GM19468 (cell line): ENCODE measurements around the gene TPI1.

Experiments used
- ATAC-seq: cut with Tn5 transposase; IDR thresholded peaks from one replicate; pipeline ENCODE4 v1.9.1; 2021; ENCODE audit warnings: mild to moderate bottlenecking, moderate library complexity, moderate number of reproducible peaks; ENCODE audit not compliant: unreplicated experiment; ENCODE audit errors: extremely low read depth

Gene TPI1

DNA sequence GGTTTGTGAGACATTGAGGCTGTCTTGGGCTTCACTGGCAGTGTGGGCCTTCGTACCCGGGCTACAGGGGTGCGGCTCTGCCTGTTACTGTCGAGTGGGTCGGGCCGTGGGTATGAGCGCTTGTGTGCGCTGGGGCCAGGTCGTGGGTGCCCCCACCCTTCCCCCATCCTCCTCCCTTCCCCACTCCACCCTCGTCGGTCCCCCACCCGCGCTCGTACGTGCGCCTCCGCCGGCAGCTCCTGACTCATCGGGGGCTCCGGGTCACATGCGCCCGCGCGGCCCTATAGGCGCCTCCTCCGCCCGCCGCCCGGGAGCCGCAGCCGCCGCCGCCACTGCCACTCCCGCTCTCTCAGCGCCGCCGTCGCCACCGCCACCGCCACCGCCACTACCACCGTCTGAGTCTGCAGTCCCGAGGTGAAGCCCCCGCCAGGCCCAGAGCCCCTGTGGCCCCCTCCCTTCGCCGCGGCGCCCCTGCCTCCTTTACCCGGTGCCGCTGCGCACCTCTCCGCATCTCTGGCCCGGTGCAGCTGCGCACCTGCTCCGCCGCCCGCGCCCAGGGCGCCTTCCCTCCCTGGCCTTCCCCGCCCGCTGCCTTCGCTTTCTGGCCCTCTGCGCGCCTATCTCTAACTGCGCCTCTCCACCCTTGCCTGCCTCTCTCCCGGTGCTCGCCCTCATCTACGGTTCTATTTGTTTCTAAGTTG is 47.1 kb downstream of the TPI1 start, which contains the start of gene ENO2:
ENO2 (plus strand) TSS at position 335 of the 701 bp plus-strand sequence. CDS start 1,253 bp downstream, outside the sequence.
- ATAC-seq: no peak

DNA sequence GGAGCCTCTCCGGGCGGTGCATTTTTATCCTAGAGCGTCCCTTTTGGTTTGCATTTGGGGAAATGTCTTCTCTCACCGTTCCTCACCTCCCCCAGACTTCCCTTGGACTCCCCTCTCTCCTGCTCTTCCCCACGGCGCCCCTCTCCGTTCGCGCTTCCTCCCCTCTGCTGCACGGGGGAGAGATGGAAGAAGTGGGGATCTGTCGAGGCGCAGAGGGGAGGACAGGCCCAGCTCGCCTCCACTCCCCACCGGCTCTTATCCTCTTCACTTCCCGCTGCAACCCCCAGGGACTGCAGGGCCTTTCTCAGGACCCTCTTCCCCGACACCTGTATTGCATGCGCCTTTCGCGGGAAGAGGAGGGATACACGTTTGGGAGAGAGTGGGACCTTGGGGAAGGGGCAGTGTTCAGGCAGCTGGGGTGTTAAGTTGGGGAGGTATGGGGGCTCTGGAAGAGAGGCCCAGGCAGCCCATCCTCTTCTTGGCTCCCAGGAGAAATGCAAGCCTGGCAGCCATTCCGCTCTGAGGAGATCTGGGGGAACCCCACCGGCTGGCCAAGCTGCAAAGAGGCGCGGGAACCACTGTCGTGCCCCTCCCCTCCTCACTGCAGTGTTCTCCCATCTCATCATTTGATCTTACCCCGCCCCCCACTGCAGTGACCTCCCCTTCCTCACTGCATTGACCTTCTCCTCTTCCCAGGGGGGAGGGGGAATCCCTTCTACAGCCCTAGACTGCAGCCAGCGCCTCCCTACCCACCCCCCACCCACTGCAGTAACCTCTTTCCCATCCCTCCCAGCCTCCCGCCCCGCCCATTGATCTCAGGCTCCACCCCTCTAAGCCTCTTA is 47.8 kb downstream of the TPI1 start:
- no peak for ATAC-seq

DNA sequence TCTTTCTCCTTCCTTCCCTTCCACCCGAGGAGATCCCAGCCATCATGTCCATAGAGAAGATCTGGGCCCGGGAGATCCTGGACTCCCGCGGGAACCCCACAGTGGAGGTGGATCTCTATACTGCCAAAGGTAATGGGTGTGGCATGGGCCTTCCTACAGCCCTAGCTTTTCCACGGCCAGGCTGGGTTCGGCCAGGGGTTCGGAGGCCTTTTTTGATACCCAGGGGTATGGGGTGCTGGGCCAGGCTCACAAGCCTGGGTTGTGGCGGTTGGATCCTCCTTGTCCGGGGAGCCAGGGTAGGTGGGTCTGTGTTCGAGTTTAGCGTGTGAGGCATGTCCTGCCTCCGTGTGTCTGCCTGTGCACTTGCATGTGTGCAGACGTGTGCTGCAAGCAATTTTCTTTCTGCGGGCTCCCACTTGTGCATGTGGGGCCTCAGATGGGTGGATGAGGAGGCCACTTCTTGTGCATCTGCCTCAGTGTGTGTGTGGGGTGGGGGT is 48.5 kb downstream of the TPI1 start:
- ATAC-seq: no peak

DNA sequence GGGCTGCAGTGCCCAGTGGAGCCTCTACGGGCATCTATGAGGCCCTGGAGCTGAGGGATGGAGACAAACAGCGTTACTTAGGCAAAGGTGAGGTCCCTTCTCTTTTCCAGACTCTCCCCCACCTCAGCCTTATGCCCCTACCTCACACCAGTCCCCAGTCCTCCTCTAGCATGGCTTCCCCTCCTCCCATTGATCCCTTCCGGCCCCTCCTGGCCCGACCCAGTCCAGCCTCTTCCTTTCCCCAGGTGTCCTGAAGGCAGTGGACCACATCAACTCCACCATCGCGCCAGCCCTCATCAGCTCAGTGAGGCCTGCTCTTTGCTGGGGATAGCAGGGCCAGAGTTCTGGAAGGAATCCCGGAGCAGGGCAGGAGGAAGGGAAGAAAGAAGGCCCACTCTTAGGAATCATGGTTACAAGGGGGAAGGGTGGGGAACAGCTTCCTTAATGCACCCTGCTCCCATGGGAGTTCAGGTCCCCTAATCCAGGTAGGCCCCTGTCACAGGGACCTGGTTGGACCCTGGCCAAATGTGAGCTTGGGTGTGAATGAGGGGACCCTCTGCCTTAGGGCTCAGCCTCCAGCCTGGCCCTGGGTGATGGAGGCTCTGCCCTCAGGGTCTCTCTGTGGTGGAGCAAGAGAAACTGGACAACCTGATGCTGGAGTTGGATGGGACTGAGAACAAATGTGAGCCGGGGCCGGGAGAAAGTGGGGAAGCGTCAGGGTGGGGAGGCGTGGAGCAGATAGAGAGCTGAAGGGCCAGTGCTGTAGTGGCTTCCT is 49.3 kb downstream of the TPI1 start:
- no peak for ATAC-seq

DNA sequence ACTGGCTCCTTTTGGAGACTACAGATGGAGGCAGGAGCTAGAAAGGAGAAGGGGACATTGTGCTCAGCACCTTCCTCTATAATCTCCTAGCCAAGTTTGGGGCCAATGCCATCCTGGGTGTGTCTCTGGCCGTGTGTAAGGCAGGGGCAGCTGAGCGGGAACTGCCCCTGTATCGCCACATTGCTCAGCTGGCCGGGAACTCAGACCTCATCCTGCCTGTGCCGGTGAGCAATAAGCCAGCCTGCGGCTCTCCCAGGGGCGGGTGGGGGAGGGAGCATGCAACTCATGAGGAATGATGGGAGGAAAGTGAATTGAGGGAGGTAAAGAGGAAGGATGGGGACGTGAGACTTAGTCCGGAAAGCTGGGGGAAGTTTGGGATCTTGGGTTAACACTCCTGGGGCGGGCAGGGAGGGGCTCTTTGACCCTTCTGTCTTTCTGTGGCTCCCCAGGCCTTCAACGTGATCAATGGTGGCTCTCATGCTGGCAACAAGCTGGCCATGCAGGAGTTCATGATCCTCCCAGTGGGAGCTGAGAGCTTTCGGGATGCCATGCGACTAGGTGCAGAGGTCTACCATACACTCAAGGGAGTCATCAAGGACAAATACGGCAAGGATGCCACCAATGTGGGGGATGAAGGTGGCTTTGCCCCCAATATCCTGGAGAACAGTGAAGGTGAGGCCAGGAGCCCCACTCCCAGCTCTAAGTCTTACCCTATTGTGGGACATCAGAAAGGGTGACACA is 50.3 kb downstream of the TPI1 start:
- ATAC-seq: no peak

DNA sequence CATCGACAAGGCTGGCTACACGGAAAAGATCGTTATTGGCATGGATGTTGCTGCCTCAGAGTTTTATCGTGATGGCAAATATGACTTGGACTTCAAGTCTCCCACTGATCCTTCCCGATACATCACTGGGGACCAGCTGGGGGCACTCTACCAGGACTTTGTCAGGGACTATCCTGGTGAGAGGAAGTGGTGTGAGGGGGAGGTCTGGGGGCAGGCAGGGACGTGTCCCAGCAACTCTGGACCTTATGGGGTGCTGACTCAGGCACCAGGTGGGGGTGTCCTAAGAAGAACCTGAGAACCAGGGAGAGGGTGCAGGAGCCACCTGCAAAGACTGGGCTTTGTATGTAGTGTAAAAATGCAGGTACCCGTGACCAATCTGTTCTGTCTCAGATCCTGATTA is 52.3 kb downstream of the TPI1 start:
- ATAC-seq: no peak
